Vagina (tissue), 2 donors: Measurements from ENCODE around the gene GIPC2.

Source experiments
- CTCF ChIP-seq, 3 experiments: fragments of 450-650 bp in 2 of 3; fragments of 200-600 bp in 1 of 3; sonication (generic) in 1 of 3; IDR thresholded peaks; one replicate each; pipeline ENCODE4 v1.5.1; 2017 to 2019; ENCODE audit warnings: antibody characterized with exemption in 3 of 3, mild to moderate bottlenecking in 2 of 3, moderate library complexity in 2 of 3
- POLR2A ChIP-seq, 2 donors: fragments of 450-650 bp; IDR thresholded peaks; one replicate each; pipeline ENCODE4 v1.6.1; 2017; ENCODE audit warnings: antibody characterized with exemption in 2 of 2, mild to moderate bottlenecking in 2 of 2, moderate library complexity in 2 of 2
- POLR2AphosphoS5 ChIP-seq, 2 donors: sonication (generic); formaldehyde crosslinking; IDR thresholded peaks; one replicate each; pipeline ENCODE4 v1.9.0; 2017; ENCODE audit warnings: antibody characterized with exemption in 2 of 2, mild to moderate bottlenecking in 2 of 2, low read depth in 1 of 2; ENCODE audit not compliant: insufficient read depth in 1 of 2

- TF ChIP-seq CTCF (IDR thresholded peaks at IDR 0.05): no peak
- no peak for TF ChIP-seq POLR2A (IDR thresholded peaks at IDR 0.05)
- no peak for TF ChIP-seq POLR2AphosphoS5 (IDR thresholded peaks at IDR 0.05; ENCODE audit: insufficient read depth in 1 of 2, low read depth in 1 of 2)
Observed at GRCh38 chr1:78036450-78036849, 9.3 kb upstream of the GIPC2 start.
